PC-9 (cell line): ENCODE results near the gene PHRF1. TPM values are rescaled to one million over a fixed set of nuclear protein-coding genes. Genes with fewer than 3 reads are reported as not detected.

Experiments
- BruUV-seq: library from RNA; stranded (reverse); fragments of 400-500 nt; replicated peaks from 2 replicates; lab custom pipeline; 2021; lab: Mats Ljungman, UMichigan
- CTCF ChIA-PET: fragments of 300-600 bp; sonication (Branson Sonifier 250); formaldehyde crosslinking; loops from one replicate; lab custom pipeline; 2022; ENCODE audit warnings: antibody characterized with exemption; lab: Charles Lee
- POLR2A ChIA-PET: fragments of 300-600 bp; sonication (Branson Sonifier 250); formaldehyde crosslinking; loops from one replicate; lab custom pipeline; 2022; ENCODE audit warnings: antibody characterized with exemption; ENCODE audit not compliant: unreplicated experiment; lab: Charles Lee
- DNase-seq, 2 experiments: peaks; one replicate each; pipeline versions ENCODE4 v3.0.0 to v3.0.0-alpha.2; 2015 to 2022; ENCODE audit warnings: mixed read lengths in 1 of 2
- H2AFZ ChIP-seq: fragments of 200-600 bp; sonication (generic); 2 replicates; pipeline ENCODE4 v1.8.1; 2017; ENCODE audit warnings: antibody characterized with exemption
- H3F3A ChIP-seq: fragments of 200-600 bp; sonication (generic); 2 replicates; pipeline ENCODE4 v1.8.1; 2017; ENCODE audit warnings: antibody characterized with exemption, mild to moderate bottlenecking, low read depth; ENCODE audit not compliant: insufficient read depth
- H3K27ac ChIP-seq: fragments of 200-600 bp; sonication (generic); 2 replicates; pipeline ENCODE4 v1.6.1; 2016; ENCODE audit warnings: mixed run types
- H3K27me3 ChIP-seq: fragments of 200-600 bp; sonication (generic); 2 replicates; pipeline ENCODE4 v1.6.1; 2016; ENCODE audit warnings: low read depth, mixed run types; ENCODE audit not compliant: insufficient read depth
- H3K36me3 ChIP-seq: fragments of 200-600 bp; sonication (generic); 2 replicates; pipeline ENCODE4 v1.6.1; 2016; ENCODE audit warnings: low read depth, mixed run types
- H3K4me1 ChIP-seq: fragments of 200-600 bp; sonication (generic); replicated peaks from 2 replicates; pipeline ENCODE4 v1.6.1; 2016; ENCODE audit warnings: mixed run types; ENCODE audit not compliant: insufficient read depth
- H3K4me2 ChIP-seq: fragments of 200-600 bp; sonication (generic); 2 replicates; pipeline ENCODE4 v1.6.1; 2017; ENCODE audit warnings: mixed run types
- H3K4me3 ChIP-seq: fragments of 200-600 bp; sonication (generic); 2 replicates; pipeline ENCODE4 v1.6.1; 2016; ENCODE audit warnings: mixed run types
- H3K79me2 ChIP-seq: fragments of 200-600 bp; sonication (generic); 2 replicates; pipeline ENCODE4 v1.6.1; 2017; ENCODE audit warnings: low read depth, mixed run types
- H3K9me2 ChIP-seq: fragments of 200-600 bp; sonication (generic); 2 replicates; pipeline ENCODE4 v1.8.1; 2017; ENCODE audit warnings: mild to moderate bottlenecking; ENCODE audit not compliant: insufficient read depth
- H3K9me3 ChIP-seq: fragments of 200-600 bp; sonication (generic); 2 replicates; pipeline ENCODE4 v1.8.1; 2016; ENCODE audit warnings: low read depth; ENCODE audit not compliant: insufficient read depth
- H4K20me1 ChIP-seq: fragments of 200-600 bp; sonication (generic); 2 replicates; pipeline ENCODE4 v1.8.1; 2017; ENCODE audit not compliant: insufficient read depth
- CTCF ChIP-seq: fragments of 200-600 bp; sonication (generic); conservative IDR thresholded peaks from 2 replicates; pipeline ENCODE4 v1.6.1; 2017; ENCODE audit warnings: mixed run types, antibody characterized with exemption, mild to moderate bottlenecking, moderate library complexity
- EZH2 ChIP-seq: fragments of 200-600 bp; sonication (generic); IDR thresholded peaks from 2 replicates; pipeline ENCODE4 v1.8.0; 2017; ENCODE audit warnings: antibody characterized with exemption, low read depth
- intact Hi-C: fragments of 100-400 bp; cut with micrococcal nuclease; formaldehyde crosslinking; loops from one replicate; pipeline ENCODE4 v1.10.0; 2022; ENCODE audit not compliant: unreplicated experiment
- total RNA-seq: library from RNA; stranded (reverse); gene quantifications from 2 replicates; pipeline ENCODE4 v1.2.3, GENCODE V29; 2021

Gene PHRF1
- total RNA-seq, 1 experiment from 2014 or later = 21.7 TPM

- no TSS peak for BruUV-seq
- Histone ChIP-seq H2AFZ (no peak overlapping the region), H3F3A (no peaks in the 10 kb centered on the region), H3K4me1 (peaks cover 16% of the 10 kb centered on the region), H3K9me2 (no peaks in the 10 kb centered on the region), H3K27ac (no peak overlapping the region), H3K9me3 (no peaks in the 10 kb centered on the region), H3K79me2 (peaks cover 53% of the 10 kb centered on the region), H3K27me3 (no peaks in the 10 kb centered on the region), H3K36me3 (no peaks in the 10 kb centered on the region; the same call in 1 of the 2 replicates), H3K4me3 (no peak overlapping the region), H4K20me1 (peaks cover 47% of the 10 kb centered on the region), H3K4me2 (no peak overlapping the region)
- CTCF ChIA-PET = no interaction called here
- no peak for DNase-seq
- no peak for TF ChIP-seq CTCF
- no peak for TF ChIP-seq EZH2
- intact Hi-C loops = no loop called here
- POLR2A ChIA-PET = no interaction called here
These were observed 5.1 kb downstream of the PHRF1 start for GRCh38 chr11:581342-581741.

GRCh38 chr11:581752-582151, 5.5 kb downstream of the PHRF1 start:
- no peaks in the 10 kb centered on the region for H3F3A ChIP-seq
- no peaks in the 10 kb centered on the region; the same call in 1 of the 2 replicates for H3K36me3 ChIP-seq
- BruUV-seq = no TSS peak
- intact Hi-C loops = no loop called here
- H2AFZ ChIP-seq = no peak overlapping the region
- no peaks in the 10 kb centered on the region for H3K27me3 ChIP-seq
- no peaks in the 10 kb centered on the region for H3K9me3 ChIP-seq
- H3K4me2 ChIP-seq = no peak overlapping the region
- CTCF ChIA-PET = no interaction called here
- H3K27ac ChIP-seq = no peak overlapping the region
- peaks cover 16% of the 10 kb centered on the region for H3K4me1 ChIP-seq
- DNase-seq = no peak
- POLR2A ChIA-PET = no interaction called here
- TF ChIP-seq EZH2 (no peak), CTCF (no peak)
- peaks cover 52% of the 10 kb centered on the region for H3K79me2 ChIP-seq
- no peaks in the 10 kb centered on the region for H3K9me2 ChIP-seq
- peaks cover 47% of the 10 kb centered on the region for H4K20me1 ChIP-seq
- H3K4me3 ChIP-seq = no peak overlapping the region

GRCh38 chr11:584287-584686, 8.0 kb downstream of the PHRF1 start:
- CTCF ChIA-PET = no interaction called here
- H3K9me2 ChIP-seq = no peaks in the 10 kb centered on the region
- no peak overlapping the region for H3K4me2 ChIP-seq
- no peaks in the 10 kb centered on the region for H3K36me3 ChIP-seq
- no peak overlapping the region for H3K27ac ChIP-seq
- no peak overlapping the region for H2AFZ ChIP-seq
- no TSS peak for BruUV-seq
- H3K9me3 ChIP-seq = no peaks in the 10 kb centered on the region
- TF ChIP-seq CTCF = no peak
- TF ChIP-seq EZH2 = no peak
- H3K4me1 ChIP-seq = no peaks in the 10 kb centered on the region
- no peaks in the 10 kb centered on the region for H3K27me3 ChIP-seq
- H3K4me3 ChIP-seq = no peak overlapping the region
- intact Hi-C loops = no loop called here
- POLR2A ChIA-PET = no interaction called here
- peaks cover 27% of the 10 kb centered on the region for H3K79me2 ChIP-seq
- no peak for DNase-seq
- peaks cover 24% of the 10 kb centered on the region for H4K20me1 ChIP-seq
- no peaks in the 10 kb centered on the region; the same call in 1 of the 2 replicates for H3F3A ChIP-seq
